Stimulated activated CD8-positive, alpha-beta memory T cell treated with anti-CD3 and anti-CD28 coated beads, Interleukin-7, amount 100 ng/mL, for 1 hour (primary cell): ENCODE data around the gene MT1A.

ENCODE experiments used
- DNase-seq, 2 donors: peaks; one replicate each; pipeline ENCODE4 v3.0.0-alpha.2; 2020; ENCODE audit warnings: low read depth in 2 of 2

Gene MT1A

DNA sequence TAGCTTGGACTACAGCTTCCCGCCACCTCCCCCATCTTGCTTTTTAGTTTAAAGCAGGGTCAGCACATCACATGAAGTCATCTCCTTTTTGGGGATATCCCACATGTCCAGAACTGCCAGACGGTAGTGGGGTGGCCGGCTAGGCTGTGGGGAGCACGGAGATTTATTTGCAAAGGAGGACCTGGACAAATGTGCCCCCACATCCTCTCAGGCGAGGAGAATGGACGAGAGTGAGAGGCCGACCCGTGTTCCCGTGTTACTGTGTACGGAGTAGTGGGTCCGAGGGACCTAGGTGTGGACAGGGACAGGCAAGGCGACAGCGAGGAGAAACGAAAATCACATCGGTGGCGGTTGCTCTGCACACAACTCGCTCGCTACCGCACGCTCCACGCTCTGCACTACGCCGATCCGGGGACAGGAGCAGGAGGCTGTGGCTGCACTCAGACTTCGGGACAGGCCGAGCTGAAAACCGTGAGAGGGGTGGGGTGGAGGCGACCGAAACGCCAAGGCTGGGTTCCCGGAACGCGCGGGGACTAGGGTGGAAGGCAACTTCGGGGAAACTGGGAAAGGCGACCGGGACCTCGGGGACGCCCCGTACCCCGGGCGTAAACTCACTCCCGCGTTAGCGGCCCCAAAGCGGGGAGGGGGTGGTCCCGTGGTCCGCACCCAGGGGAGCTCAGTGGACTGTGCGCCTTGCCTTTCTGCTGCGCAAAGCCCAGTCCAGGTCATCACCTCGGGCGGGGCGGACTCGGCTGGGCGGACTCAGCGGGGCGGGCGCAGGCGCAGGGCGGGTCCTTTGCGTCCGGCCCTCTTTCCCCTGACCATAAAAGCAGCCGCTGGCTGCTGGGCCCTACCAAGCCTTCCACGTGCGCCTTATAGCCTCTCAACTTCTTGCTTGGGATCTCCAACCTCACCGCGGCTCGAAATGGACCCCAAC, at the start of gene MT1A:
TSS of gene MT1A (plus strand) at position 853 of the 937 bp plus-strand sequence. CDS start at position 926, 73 bp downstream.
- DNase-seq = no peak

DNA sequence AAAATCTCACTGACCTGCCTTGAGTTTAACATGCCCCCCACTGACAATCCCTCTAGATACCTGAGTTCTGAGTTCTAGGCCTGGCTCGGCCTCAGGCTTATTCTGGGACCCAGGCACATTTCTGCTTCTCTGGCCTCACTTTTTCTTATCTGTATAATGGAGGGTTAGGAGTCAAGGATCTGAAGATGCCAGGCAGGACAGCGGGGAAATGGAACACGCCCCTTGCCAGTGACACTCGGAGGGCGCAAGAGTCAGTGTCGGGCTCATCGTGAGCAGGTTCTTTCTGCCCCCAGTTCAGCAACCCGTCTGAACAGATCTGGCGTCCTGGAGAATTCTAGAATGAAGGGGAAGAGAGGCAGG, 49.7 kb upstream of the MT1A start:
- DNase-seq = no peak

DNA sequence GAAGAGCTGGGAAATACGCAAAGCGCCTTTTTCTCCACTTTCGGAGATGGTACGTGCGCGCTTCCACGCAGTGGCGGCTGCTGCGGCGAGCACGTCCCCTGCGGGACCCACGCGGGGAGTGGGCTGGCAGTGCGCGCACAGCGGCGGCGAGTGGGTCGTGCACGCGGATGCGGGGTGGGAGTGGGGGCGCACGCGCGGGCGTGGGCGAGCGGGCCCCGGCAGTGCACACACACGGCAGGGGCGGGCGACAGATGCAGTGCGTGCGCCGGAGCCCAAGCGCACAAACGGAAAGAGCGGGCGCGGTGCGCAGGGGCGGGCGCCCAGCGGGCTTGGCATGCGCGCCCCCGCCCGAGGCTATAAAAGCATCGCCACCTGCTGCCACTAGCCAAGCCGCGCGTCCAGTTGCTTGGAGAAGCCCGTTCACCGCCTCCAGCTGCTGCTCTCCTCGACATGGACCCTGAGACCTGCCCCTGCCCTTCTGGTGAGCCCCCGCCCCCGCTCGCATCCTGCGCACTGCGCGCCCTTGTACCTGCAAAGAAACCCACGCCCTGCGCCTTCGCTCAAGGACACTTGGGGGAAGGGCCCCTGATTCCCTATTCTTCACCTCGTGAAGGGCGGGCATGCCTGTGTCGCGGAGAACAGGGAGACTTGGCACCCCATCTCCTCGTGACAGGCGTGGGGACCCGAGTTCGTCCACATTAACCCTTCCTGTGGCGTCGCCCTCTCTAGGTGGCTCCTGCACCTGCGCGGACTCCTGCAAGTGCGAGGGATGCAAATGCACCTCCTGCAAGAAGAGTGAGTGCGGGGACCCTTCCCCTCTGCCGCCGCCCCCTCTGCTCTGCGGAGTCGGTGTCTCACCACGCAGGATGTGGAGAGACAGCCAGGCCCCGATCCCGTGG, 49.1 kb upstream of the MT1A start, which contains the start of gene MT3:
TSS of gene MT3 (plus strand) at position 388 of the 899 bp plus-strand sequence. CDS start at position 451, 63 bp downstream.
- no peak for DNase-seq

DNA sequence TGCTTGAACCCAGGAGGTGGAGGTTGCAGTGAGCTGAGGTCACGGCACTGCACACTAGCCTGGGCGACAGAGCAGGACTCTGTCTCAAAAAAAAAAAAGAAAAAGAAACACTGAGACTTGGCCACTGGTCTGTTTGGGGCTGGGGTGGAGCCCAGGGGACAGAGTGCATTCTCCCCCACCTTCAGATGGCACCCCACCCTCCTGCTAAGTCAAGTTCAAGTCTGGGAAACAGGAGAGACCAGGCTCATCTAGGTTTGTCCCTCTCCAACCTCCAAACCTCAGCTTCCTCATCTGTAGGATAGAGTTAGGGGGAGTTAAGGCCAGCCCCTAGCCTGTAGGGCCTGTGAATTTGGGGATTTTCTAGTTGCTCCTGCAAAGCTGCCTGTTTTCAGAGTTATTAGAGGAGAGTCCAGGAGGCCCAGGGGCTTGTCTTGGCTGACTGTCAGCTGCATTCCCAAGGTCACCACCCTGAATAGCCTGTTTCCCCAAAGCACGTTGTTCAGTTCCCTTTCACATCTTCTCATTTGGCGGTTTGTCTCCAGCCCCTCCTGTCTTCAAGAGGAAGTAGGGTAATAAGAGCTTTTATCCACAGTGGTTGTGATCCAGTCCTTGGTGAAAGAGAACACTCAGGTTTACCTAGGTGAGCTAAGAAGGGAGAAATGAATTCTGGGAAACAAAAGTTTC, 46.9 kb upstream of the MT1A start:
- no peak for DNase-seq

DNA sequence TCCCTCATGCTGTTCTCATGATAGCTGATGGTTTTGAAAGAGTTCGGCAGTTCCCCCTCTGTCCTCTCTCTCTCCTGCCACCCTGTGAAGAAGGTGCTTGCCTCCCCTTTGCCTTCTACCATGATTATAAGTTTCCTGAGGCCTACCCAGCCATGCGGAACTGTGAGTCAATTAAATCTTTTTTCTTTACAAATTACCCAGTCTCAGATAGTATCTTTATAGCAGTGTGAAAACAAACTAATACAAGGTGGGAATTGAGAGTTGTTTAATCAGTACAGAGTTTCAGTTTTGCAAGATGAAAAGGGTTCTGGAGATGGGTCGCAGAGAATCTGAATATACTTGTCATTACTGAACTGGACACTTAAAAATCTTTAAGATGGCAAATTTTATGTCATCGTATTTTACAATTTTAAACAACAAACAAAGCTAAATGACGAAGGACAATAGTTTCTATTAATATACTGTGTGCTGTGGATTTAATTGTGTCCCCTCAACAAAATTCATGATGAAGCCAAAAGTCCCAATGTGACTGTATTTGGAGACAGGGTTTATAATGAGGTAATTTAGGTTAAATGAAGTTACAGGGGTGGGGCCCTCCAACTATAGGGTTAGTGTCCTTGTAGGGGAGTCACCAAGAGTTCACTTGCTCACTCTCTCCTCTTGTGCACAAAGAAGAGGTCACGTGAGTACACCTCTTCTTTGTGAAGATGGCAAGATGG, 44.7 kb upstream of the MT1A start:
- DNase-seq = no peak

DNA sequence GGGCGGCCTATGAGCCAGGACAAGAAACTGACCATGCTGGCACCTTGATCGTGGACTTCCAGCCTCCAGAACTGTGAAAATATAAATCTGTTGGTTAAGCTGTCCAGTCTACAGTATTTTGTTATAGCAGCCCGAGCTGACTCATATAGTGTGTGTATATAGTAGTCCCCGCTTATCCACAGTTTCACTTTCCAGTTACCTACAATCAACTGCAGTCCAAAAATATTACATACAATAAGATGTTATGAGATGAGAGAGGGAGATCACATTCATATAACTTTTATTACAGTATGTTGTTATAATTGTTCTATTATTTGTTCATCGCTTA, 44.2 kb upstream of the MT1A start:
- DNase-seq = no peak

DNA sequence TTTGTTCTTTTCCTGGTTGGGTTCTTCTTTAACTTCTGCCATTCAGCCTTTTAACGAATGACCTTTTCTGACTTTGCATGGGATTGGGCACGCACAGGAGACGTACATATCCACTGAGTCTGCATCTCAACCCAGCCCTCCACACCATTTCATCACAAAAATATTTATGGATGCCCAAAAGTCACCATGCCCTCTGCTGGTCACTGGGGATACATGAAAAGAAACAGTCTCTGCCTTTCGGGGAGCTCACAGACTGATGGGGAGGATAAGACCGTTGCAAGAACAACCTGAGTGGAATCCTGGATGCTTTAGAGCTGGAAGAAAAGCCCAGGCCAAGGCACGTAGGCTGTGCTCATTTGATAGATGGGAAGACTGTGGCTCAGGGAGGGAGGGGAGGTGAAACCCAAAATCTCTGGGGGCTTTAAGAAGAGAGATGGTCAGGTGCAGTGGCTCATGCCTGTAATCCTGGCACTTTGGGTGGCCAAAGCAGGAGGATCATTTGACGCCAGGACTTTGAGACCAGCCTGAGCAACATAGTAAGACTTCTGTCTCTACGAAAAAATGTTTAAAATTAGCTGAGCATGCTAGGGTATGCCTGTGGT, 38.0 kb upstream of the MT1A start:
- DNase-seq = no peak

DNA sequence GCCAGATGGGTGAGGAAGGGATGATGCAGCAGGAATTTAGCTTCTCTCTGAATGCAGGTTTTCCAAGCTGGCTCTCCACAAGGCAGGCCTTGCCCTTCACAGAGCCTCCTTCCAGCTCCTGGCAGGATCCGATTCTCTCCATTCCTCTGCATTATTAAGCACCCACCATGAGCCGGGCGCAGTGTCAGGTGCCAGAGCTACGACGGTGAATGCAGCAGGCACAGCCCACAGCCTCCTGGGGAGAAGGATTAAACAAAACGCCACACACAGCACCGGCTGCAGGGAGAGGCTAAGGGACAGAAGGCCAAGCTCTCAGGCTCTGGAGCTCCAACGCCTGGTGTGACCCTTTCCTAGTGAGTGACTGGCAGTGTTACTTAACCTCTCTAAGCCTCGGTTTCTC, 37.1 kb upstream of the MT1A start:
- DNase-seq = no peak

DNA sequence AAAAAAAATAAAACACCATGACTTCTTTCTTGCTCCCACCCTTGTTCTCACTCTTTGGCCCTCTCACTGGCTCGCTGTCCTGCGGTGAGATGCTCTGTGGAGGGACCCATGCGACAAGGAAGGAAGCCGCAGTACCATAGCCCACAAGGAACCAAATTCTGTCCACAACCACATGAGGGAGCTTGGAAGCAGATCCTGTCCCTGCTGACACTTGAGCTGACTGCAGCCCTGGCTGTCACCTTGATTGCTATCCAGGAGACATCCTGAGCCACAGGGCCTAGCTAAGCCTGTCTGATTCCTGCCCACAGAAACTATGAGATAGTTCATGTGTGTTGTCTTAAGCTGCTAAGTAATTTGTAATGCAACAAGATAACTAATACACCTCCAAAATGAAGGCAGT, 34.9 kb upstream of the MT1A start:
- no peak for DNase-seq

DNA sequence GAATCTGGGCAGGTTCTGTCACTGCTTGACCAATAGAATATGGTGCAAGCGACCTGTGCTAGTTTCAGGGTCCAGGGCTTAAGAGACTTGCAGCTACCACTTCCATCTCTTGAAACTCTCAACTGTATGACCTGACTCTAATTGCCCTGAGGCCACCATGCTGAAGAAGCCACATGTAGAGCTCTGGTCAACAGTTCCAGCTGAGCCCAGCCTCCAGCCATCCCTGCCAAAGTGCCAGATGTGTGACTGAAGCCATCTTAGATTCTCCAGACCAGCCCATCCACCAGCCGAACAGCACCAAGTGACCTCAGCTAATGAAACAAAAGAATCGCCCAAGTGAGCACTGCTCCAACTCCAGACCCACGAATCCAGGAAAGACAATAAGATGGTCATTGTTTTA, 33.5 kb upstream of the MT1A start:
- DNase-seq = no peak

DNA sequence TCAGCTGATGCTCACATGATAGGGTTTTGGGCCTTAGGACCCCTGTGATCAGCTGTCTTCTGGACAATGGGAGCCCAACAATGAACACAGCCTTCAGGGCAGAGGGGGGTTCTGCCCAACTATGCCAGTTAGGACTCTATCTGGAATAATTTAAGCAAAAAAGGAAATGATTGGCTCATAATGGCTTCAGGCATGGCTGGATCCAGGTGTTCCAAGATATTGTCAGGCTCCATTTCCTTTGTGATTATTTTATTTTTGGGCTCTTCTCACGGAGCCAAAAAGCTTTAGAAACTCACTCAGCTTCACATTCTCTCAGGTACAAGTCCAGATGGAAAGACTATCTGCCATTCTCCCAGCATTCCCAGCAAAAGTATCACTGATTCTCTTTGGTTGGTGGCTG, 33.0 kb upstream of the MT1A start:
- no peak for DNase-seq

DNA sequence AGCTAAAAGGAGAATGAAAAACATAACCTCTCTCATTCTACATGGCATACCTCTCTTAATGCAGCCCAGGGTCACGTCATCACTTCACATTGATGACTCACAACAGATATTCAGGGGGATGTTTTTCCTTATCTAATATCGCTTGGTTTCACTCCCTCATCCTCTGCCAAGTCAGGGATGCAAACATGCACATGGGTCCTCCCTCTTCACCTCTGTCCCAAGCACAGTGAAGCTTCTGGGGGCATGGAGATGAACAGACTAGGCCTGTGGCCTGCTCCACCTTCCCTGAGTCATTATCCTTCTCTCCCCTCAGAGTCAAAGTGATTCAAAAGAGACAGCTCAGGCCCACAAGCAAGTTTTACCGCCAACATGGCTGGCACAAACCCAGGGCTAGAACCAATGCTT, 32.4 kb upstream of the MT1A start:
- no peak for DNase-seq

DNA sequence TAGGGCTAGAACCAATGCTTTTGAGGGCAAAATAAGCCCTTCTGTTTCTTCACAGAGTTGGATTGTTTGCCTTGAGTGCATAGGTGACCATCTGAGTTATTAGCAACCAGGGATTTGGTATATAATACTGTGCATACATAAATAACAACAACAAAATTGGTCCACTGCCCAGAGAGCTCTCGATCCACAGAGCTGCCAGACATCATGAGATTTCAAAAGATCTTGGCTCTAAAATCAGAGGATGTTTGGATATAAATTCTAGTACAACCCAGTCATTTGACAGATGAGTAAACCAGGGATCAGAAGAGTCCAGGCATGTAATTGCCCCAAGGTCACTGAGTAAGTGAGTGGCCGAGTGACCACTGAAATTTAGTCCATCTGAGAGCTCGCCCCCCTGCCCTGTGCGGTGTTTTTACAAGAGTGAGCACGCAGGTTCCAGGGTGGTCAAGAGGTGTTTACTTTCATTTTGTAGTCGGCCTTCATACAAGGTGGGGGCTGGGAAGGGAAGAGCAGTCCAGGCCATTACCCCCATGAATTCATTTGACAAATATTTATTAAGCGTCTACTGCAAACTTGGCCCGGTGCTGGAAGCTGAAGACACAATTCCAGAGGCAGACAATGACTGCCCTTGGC, 31.9 kb upstream of the MT1A start:
- DNase-seq = no peak

DNA sequence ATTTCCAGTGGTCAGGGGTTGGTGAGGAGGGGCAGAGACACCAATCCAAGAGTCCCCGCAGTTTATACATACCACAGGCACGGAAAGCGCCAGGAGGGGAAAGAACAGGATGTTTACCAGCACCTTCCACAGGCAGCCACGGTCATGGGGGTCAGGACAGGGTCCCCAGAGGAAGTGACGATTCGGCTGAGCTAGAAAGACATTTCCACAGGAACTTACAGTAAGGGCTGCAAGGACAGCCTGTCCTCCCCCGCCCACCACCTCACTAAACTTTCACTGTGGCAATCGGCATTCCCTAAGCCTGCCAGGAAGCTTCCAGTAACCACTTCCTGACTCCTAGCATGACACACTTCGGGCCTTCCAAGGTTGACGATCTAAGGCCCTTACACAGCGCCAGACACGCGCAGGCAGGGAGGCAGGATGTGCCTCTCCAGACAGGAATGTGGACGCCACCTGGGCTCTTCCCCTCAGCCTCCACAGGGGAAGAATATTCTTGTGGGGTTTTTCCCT, 31.3 kb upstream of the MT1A start:
- no peak for DNase-seq

DNA sequence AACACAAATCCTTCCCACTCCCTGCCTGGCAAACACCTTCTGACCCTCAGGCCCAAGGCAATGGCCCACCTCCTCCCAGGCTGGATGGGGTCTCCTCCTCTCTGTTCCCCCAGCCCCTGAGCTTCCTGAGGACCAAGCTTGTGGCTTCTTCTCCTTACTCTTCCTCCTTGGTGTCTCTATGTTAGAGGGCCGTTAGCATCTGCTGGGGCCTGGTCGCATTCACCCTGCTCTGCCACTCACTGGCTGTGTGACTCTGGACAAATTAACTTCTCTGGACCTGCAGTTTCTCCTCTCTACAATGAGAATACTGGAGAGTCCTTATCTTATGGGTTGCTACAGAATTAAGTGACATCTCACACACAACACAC, 30.8 kb upstream of the MT1A start:
- DNase-seq = no peak

DNA sequence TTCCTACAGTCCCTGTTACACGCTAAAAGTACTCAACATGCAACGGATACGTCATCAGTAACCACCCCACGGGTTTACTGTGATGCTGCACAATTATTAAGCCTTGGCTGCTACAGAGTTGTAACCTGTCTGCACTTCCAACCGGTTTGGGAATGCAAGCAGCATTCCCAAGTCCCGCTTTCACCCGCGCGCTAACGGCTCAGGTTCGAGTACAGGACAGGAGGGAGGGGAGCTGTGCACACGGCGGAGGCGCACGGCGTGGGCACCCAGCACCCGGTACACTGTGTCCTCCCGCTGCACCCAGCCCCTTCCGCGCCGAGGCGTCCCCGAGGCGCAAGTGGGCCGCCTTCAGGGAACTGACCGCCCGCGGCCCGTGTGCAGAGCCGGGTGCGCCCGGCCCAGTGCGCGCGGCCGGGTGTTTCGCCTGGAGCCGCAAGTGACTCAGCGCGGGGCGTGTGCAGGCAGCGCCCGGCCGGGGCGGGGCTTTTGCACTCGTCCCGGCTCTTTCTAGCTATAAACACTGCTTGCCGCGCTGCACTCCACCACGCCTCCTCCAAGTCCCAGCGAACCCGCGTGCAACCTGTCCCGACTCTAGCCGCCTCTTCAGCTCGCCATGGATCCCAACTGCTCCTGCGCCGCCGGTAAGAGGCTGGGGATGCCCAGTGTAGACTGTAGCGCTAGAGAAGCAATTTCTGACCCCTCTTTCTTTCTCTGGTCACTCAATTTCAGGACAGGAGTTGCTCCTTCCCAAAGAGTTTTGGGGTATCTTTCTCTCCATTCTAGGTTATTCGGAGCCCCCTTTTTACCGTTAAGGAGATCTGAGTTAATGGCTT, 30.2 kb upstream of the MT1A start, which contains the start of gene MT2A:
TSS of gene MT2A (plus strand) at position 542 of the 833 bp plus-strand sequence. CDS start at position 614, 72 bp downstream.
- peak; percentile 67 to 68 for DNase-seq

DNA sequence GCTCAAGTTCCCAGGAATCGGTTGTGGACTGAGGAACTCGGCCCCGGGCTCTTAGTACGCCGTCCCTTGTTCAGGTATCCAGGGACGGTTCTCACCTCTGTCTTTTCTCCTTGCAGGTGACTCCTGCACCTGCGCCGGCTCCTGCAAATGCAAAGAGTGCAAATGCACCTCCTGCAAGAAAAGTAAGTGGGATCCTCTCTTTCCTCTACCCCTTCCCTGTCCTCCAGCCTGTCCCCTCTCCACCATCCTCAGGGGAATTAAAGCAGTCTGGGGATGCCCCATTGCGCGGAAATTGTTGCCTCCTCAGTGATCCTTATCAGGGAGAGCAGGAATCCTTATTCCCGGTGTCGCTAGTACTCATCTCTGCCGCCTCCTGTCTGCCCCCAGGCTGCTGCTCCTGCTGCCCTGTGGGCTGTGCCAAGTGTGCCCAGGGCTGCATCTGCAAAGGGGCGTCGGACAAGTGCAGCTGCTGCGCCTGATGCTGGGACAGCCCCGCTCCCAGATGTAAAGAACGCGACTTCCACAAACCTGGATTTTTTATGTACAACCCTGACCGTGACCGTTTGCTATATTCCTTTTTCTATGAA, 29.5 kb upstream of the MT1A start:
- DNase-seq = no peak

DNA sequence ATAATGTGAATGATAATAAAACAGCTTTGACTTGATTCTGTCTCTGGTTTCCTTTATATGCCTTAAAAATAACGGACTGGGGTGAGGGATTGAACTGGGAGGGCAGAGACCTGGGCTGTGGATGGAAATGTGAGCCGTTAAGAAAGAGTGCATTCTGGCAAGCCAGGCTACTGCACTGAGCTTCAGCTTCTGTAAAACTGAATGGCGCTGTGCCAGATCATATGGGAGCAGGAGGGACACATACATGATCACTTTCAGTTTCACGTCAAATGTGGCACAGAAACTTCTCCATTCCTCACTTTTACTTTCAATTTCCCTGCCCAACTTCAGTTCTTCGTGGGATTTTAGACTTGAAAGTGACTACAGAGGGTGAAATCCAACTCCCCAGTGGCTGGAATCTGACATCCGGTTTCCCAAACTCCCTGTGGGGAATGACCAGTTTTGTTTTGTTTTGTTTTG, 29.0 kb upstream of the MT1A start:
- DNase-seq = peak in 1 of 2 donors; percentile 40
